Ovary (tissue), 9 donors: ENCODE measurements around the gene CACHD1. TPM values are rescaled to one million over a fixed set of nuclear protein-coding genes. Genes with fewer than 3 reads are reported as not detected.

Experiments
- DNase-seq, 5 donors: peaks; one replicate each; pipeline ENCODE4 v3.0.0-alpha.2; 2019 to 2020
- H3K27ac ChIP-seq, 2 donors: fragments of 200-600 bp; one replicate each; pipeline versions ENCODE4 v1.5.1 to v1.8.0; 2019 to 2022
- H3K27me3 ChIP-seq: fragments of 200-600 bp; one replicate; pipeline ENCODE4 v1.8.0; 2022
- H3K36me3 ChIP-seq: fragments of 200-600 bp; sonication (generic); one replicate; pipeline ENCODE4 v1.5.1; 2019
- H3K4me1 ChIP-seq: one replicate; pipeline ENCODE4 v1.8.1; 2013; ENCODE audit warnings: mild to moderate bottlenecking, moderate library complexity; ENCODE audit not compliant: insufficient read depth
- H3K4me3 ChIP-seq: fragments of 200-600 bp; sonication (generic); one replicate; pipeline ENCODE4 v1.5.1; 2017
- H3K9me3 ChIP-seq, 2 donors: fragments of 200-600 bp in 1 of 2; sonication (generic) in 1 of 2; one replicate each; pipeline versions ENCODE4 v1.5.1 to v1.8.1; 2013 to 2019; ENCODE audit warnings: mild to moderate bottlenecking in 1 of 2, moderate library complexity in 1 of 2
- CTCF ChIP-seq, 3 donors: fragments of 450-650 bp in 2 of 3; fragments of 200-600 bp in 1 of 3; IDR thresholded peaks; one replicate each; pipeline versions ENCODE4 v1.5.1 to v1.8.0; 2016 to 2022; ENCODE audit warnings: antibody characterized with exemption in 3 of 3, mild to moderate bottlenecking in 1 of 3
- EP300 ChIP-seq: sonication (generic); formaldehyde crosslinking; IDR thresholded peaks from one replicate; pipeline ENCODE4 v1.6.1; 2017; ENCODE audit warnings: antibody characterized with exemption
- POLR2A ChIP-seq: fragments of 450-650 bp; IDR thresholded peaks from one replicate; pipeline ENCODE4 v1.6.1; 2017; ENCODE audit warnings: antibody characterized with exemption, mild to moderate bottlenecking, moderate library complexity
- WGBS, 3 donors: extraction: QIAGEN DNeasy Blood & Tissue Kit in 1 of 3; methylation state at CpG; one replicate each; pipeline versions ENCODE4 v1.1.5 to v1.1.7; 2013 to 2017; 5-methylcytosine and 5-hydroxymethylcytosine counted together
- intact Hi-C, 4 donors: fragments of 100-400 bp; cut with DNase I; formaldehyde crosslinking; loops; one replicate each; pipeline versions ENCODE4 v1.11.0 to v1.15.1; 2022 to 2023
- polyA plus RNA-seq, 2 donors: library from polyadenylated mRNA; stranded (reverse); fragments of 200-250 nt in 1 of 2; fragments of 350-450 nt in 1 of 2; fragmentation: Illumina TruSeq in 1 of 2; extraction: RNeasy Lipid Tissue Mini Kit (QIAGEN cat#74804) in 1 of 2; gene quantifications; one replicate each; pipeline ENCODE4 v1.2.3, GENCODE V29; 2013 to 2014
- total RNA-seq, 7 donors: library from RNA; depleted of rRNA in 2 of 7; stranded (reverse); fragments of >200 nt in 2 of 7; fragmentation: NEBNext Ultra II Directional in 3 of 7; extraction: Animal tissue kit (Norgen Biotek cat#: 25700) in 3 of 7; gene quantifications; one replicate each; pipeline versions ENCODE4 v1.1.0 to v1.2.4, GENCODE V29; 2016 to 2023
- donor health status: DM: no; HTN: no; CAD: no; lungs with moderate emphysema.
- donor health status: DM: no; HTN: no; CAD: no.
- donor health status: Bipolar disorder and iron deficiency.
- donor health status: DM: yes; HTN: yes; CAD: no.
- donor health status: DM: no; HTN: no; CAD: no.
- donor health status: DM: yes; HTN: yes; CAD: no.

CACHD1 gene
- total and polyA plus RNA-seq, 9 donors = 17.0 to 33.1 (median 23.2) TPM

GRCh38 chr1:64516803-64517568 lies 47.1 kb downstream of the CACHD1 start:
- H3K27ac ChIP-seq = no peak overlapping the region

GRCh38 chr1:64517640-64518039 lies 47.7 kb downstream of the CACHD1 start:
- no peaks in the 10 kb centered on the region for H3K9me3 ChIP-seq
- intact Hi-C loops = no loop called here
- no peak for TF ChIP-seq CTCF (IDR thresholded peaks at IDR 0.05)
- no peak for TF ChIP-seq EP300
- TF ChIP-seq POLR2A = no peak
- H3K27me3 ChIP-seq = no peaks in the 10 kb centered on the region
- peaks cover 39% of the 10 kb centered on the region for H3K4me1 ChIP-seq
- H3K36me3 ChIP-seq = no peaks in the 10 kb centered on the region
- 93 to 98% (median 96%) methylated on average over 2 of the region's 2 CpGs for WGBS, 3 donors
- no peak for DNase-seq
- H3K27ac ChIP-seq = no peak overlapping the region
- H3K4me3 ChIP-seq = no peak overlapping the region

More at GRCh38 chr1:64516803-64517568, 47.1 kb downstream of the CACHD1 start:
- no peak overlapping the region for H3K4me3 ChIP-seq
- no peak for DNase-seq
- peaks cover 42% of the 10 kb centered on the region for H3K4me1 ChIP-seq
- intact Hi-C loops = no loop called here
- no peaks in the 10 kb centered on the region for H3K36me3 ChIP-seq
- H3K9me3 ChIP-seq = no peaks in the 10 kb centered on the region
- TF ChIP-seq CTCF (IDR thresholded peaks at IDR 0.05) (no peak), EP300 (no peak)
- 61 to 75% (median 68%) methylated on average over 2 of the region's 2 CpGs for WGBS, 3 donors
- H3K27me3 ChIP-seq = no peaks in the 10 kb centered on the region

- DNase-seq = no peak
- Histone ChIP-seq H3K9me3 (no peaks in the 10 kb centered on the region), H3K4me3 (no peak overlapping the region), H3K4me1 (peaks cover 32% of the 10 kb centered on the region), H3K27ac (no peak overlapping the region), H3K36me3 (no peaks in the 10 kb centered on the region), H3K27me3 (no peaks in the 10 kb centered on the region)
- WGBS, 3 donors = 37 to 61% (median 50%) methylated on average over 1 of the region's 1 CpG
- TF ChIP-seq CTCF (IDR thresholded peaks at IDR 0.05) = no peak
- TF ChIP-seq EP300 = no peak
- TF ChIP-seq POLR2A = no peak
- intact Hi-C loops = no loop called here
These were observed 49.0 kb downstream of the CACHD1 start for GRCh38 chr1:64518692-64519481.

GRCh38 chr1:64519901-64520300 lies 50.0 kb downstream of the CACHD1 start:
- Histone ChIP-seq H3K27me3 (no peaks in the 10 kb centered on the region), H3K9me3 (no peaks in the 10 kb centered on the region), H3K4me3 (no peak overlapping the region), H3K36me3 (no peaks in the 10 kb centered on the region), H3K27ac (no peak overlapping the region), H3K4me1 (peaks cover 35% of the 10 kb centered on the region)
- no peak for DNase-seq
- intact Hi-C loops = no loop called here
- WGBS, 3 donors = 3 to 8% (median 7%) methylated on average over 3 of the region's 3 CpGs
- TF ChIP-seq CTCF (IDR thresholded peaks at IDR 0.05) (no peak), POLR2A (no peak)
